GM19463 (cell line): Measurements from ENCODE around the gene EDN2.

Experiments
- ATAC-seq: cut with Tn5 transposase; IDR thresholded peaks from one replicate; pipeline ENCODE4 v1.9.1; 2021; ENCODE audit warnings: mild to moderate bottlenecking, moderate library complexity; ENCODE audit not compliant: unreplicated experiment

Gene EDN2

DNA sequence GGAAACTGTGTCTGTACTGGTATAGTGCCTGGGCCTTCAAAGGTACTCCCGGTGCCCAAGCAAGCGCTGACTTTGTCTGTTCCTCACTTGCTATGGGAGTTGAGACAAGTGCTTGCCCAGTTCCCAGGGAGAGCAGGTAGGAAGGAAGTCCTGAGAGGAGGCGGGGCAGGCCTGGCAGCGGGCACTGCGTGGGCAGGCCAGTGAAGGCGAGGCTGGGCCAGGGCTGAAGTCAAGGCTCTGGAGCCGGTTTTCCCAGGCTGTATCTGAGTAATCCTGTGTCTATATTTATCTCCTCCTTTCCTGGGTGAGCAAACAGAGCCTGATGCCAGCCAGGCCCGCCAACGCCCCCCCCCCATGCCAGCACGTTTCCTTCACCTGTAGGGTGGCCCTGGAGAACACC lies 15.9 kb upstream of the EDN2 start:
- no peak for ATAC-seq

DNA sequence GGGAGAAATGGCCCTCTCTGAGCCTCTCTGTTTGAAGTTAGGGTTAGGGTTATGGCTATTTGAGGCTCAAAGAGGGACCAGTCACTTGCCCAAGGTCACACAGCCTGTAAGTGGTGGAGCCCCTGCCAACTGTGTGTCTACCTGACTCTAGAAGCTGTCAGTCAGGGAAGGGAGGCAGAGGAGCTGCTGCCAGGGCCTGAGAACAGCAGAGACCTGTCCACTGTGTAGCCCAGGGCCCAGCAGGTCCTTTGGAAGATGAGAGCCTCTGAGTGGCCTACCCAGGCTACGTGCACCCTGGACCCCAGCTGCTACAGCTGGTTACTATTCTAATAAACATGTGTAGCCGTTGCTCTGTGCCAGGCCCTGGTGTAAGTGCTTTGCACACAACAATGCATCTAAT lies 15.1 kb upstream of the EDN2 start:
- no peak for ATAC-seq

GRCh38 chr1:41498804-41499203 lies 14.3 kb upstream of the EDN2 start:
- ATAC-seq: no peak

DNA sequence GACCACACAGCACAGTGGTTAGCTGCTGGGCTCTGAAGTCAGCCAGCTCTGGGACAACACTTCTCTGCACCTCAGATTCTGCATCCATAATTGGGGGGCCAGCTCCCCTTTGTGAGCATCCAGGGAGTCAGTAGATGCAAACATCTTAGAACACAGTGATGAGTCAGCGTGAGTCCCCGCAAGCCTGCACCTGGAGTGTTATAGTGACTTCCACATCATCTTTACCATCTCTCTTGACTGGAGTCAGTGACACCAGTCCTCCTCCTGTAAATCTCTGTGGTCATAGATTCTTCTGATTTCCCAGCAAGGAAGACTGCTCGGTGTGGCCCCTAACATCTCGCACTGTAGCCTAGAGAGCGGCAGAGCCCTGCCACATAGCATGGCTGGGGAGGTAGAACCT lies 13.9 kb upstream of the EDN2 start:
- no peak for ATAC-seq

DNA sequence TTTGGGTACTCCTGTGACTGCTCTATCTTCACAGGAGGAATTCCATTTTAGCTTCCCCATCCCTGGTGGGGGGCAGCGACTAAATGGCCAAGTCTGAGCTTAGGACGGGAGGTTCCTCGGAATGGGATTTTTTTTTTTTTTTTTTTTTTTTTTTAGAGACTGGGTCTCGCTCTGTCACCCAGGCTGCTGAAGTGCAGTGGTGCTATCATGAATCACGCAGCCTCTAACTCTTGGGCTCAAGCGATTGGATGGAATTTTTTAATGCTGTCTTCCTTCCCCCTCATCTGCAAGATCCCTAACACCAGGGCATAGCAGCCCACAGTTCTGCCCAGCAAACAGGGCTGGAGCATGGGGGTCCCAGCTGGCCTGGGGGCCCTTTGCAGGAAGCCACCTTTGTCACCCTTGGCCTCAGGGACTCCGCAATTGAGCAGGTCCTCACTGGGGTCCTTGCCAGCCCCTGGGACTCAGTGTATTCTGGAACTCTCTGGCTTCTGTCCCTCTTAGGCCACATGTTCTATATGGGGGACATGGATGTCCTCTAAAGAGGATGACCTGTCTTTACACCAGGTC lies 13.1 kb upstream of the EDN2 start:
- ATAC-seq: no peak

DNA sequence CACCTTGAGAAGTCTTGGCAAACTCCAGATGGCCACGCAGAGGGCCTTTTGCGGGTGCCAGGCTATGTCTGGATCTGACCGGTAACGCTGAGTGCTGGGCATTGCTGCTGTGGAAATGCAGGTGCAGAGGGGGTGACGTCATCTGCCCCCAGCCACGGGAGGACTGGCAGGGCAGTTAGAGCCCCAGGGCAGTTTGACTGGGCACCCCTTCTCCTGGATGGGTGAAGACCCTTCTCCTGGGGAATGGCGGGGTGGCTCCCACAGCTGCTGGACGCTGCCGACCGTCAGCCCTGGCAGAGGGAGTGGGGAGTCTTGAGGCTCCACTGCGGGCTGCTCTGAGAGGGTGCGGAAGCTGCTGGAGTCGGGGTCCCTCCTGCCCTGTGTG lies 12.6 kb upstream of the EDN2 start:
- ATAC-seq: no peak

- no peak for ATAC-seq
Measured at GRCh38 chr1:41496080-41497055, 11.9 kb upstream of the EDN2 start.

- no peak for ATAC-seq
Measured at GRCh38 chr1:41495210-41495948, 10.9 kb upstream of the EDN2 start.

DNA sequence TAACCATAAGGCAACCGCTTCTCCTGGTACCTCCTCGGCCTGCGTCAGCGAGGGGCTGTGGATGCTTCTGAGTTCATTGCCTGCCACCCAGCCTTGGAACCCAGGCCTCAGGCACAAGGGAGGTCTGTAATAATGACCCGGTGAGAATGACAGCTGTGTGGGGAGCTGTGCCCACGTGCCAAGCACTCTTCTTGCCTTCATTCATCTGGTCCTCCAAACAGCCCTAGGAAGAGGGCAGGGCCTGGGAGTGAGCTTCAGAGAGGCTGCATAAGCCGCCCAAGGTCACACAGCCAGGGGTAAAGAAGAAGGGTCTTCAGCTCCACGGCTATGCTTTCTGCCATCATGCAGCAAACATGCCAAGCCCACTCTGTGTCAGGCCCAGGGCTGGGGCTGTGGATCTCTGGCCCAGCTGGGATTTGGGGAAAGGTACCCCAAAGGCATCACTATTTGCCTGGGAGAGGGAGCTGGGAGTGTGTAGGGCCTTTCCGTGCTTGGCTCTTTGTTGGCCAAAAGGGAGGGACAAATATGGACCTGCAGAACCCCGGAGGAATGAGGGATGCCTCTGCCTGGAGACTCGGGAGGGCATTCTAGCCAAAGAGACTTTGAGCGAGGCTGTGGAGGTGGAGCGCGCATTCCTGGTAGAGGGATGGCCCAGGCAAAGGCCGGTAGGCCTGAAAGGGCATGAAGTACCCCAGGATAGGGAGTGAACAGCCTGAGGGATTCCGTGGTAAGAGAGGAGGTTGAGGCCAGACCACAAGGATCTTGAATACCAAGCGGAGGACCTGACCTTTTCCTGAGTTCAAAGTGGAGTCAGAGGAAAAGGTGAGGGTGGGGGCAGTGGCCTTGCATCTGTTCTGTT lies 10.1 kb upstream of the EDN2 start:
- no peak for ATAC-seq

DNA sequence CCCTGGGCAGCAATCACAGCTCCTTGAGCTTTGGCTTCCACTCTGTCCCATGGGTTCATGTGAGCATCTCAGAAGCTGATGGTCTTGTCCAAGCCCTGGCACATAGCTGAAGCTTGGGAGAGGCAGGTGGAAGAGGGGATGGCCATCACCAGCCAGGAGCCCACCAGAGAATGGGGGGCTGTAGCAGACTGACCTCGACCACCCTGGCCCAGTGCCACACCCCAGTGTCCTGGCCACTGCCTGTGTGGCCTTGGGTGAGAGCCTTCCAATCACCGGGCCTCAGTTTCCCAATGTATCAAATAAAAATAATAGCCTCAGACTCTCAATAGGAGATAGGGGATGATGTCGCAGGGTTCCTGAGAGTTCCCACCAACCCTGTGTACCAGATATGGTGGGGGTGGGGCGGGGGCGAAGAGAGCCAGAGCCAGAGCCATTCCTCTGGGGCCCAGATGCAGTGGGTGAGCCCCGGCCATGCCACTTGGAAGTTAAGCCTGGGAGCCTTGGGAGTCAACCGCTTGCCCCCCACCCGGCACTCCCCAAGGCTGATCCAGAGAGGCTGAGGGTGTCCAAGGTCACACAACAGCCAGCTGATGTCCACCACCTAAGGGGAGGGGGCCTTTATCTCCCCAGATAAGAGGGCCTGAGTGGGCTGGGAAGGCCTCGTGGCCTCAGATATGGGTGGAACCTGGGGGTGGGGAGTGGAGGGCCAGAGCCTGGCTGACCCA lies 9.3 kb upstream of the EDN2 start:
- ATAC-seq: no peak

GRCh38 chr1:41493117-41493536 lies 8.6 kb upstream of the EDN2 start:
- ATAC-seq: no peak

- ATAC-seq: no peak
Measured at GRCh38 chr1:41492341-41492848, 7.9 kb upstream of the EDN2 start.

- no peak for ATAC-seq
Measured at GRCh38 chr1:41490911-41491310, 6.4 kb upstream of the EDN2 start.

GRCh38 chr1:41489561-41489960 lies 5.1 kb upstream of the EDN2 start:
- no peak for ATAC-seq

GRCh38 chr1:41488040-41488951 lies 3.8 kb upstream of the EDN2 start:
- no peak for ATAC-seq

GRCh38 chr1:41487126-41488039 lies 2.9 kb upstream of the EDN2 start:
- ATAC-seq: no peak

DNA sequence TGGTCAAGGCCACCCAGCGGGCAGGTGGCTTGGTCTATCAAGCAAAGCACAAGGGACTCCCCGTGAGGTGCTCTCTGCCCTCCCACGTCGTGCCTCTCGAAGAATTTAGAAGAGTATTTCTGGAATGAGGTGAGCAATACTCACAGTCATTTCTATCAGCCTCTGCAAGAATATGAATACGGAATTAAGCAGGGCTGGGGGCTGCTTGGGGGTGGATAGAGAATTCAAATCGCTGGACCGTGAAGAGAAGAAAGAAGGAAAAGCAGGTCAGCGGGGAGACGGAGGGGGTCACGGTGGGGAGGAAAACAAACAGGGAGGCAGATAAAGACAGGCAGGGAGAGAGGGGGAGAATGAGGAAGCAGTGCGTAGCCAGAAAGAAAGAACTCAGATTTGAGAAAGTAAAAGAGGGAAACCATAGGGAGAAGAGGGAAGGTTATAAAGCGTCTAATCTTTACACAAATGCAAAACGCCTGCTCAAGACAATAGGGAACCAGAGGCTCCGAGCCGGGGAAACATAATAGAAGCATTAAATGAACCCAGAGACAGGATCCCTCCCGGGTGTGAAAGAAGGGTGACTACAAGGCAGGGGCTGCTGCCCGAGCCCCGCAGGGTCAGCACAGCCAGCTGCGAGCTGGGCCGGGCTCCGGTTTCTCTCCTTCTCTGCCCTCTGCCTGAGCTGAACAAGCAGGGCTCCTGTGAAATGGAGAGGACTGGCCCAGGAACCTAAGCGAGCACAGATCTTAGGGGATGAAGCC lies 2.1 kb upstream of the EDN2 start:
- ATAC-seq: no peak
